IMR-90 (cell line): ENCODE results near the gene STRIP2.

Source experiments
- MAFK ChIP-seq: IDR thresholded peaks from 2 replicates; pipeline ENCODE4 v1.6.1; 2012; ENCODE audit warnings: low read depth, low read length, improper control_type of control experiment
- TF ChIP-seq, protein P1 (sequence below): conservative IDR thresholded peaks from 2 replicates; pipeline ENCODE4 v1.5.1; 2012; ENCODE audit warnings: mild to moderate bottlenecking, low read depth, low read length, improper control_type of control experiment

DNA sequence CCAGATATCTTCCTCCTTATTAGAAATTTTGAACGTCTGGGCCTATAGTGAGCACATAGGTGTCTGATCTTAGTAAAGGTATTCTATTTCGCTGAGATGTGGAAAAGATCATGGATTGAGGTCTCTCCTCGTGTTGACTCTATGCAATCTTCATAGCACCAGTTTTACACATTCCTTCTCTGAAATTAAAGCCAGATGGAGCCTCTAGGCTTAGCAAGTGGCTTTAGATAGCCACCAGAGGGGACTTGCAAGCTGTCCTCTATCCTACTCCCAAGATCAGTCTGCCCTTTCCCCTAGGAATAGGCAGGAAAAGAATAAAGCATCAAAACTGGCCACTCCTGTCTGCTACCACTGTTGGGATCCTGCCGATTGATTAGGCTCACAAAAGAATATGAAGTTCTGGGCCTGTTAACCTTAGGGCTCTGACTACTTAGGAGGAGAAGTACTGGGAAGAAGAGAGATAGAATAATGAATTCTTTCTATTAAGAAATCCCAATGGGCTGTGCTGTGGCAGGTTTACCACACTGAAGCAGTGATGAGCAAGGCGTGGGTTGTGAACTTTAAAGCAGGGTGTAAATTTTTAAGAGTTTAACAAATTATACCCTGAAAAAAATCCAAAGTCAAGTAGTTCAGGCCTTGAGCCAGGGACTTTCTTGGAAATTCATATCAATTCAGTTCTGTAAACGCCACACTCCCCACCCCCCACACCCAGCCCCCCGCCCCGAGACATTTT lies 2.2 kb upstream of the STRIP2 start:
- TF ChIP-seq, protein P1, sequence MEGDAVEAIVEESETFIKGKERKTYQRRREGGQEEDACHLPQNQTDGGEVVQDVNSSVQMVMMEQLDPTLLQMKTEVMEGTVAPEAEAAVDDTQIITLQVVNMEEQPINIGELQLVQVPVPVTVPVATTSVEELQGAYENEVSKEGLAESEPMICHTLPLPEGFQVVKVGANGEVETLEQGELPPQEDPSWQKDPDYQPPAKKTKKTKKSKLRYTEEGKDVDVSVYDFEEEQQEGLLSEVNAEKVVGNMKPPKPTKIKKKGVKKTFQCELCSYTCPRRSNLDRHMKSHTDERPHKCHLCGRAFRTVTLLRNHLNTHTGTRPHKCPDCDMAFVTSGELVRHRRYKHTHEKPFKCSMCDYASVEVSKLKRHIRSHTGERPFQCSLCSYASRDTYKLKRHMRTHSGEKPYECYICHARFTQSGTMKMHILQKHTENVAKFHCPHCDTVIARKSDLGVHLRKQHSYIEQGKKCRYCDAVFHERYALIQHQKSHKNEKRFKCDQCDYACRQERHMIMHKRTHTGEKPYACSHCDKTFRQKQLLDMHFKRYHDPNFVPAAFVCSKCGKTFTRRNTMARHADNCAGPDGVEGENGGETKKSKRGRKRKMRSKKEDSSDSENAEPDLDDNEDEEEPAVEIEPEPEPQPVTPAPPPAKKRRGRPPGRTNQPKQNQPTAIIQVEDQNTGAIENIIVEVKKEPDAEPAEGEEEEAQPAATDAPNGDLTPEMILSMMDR: no peak
- no peak for TF ChIP-seq MAFK
